Neural cell (in vitro differentiated cells): Measurements from ENCODE around the gene B4GALT4.

Source experiments
- CTCF ChIP-seq: fragments of 450-650 bp; IDR thresholded peaks from 2 replicates; pipeline ENCODE4 v1.5.1; 2014; ENCODE audit warnings: antibody characterized with exemption, mild to moderate bottlenecking, moderate library complexity; ENCODE audit not compliant: poor library complexity, severe bottlenecking
- EP300 ChIP-seq: fragments of 450-650 bp; conservative IDR thresholded peaks from 2 replicates; pipeline ENCODE4 v1.6.1; 2014; ENCODE audit warnings: antibody characterized with exemption, mild to moderate bottlenecking, moderate library complexity; ENCODE audit not compliant: poor library complexity, severe bottlenecking
- EZH2 ChIP-seq: fragments of 200-600, 300-800 bp; shearing (Covaris generic), sonication (generic); IDR thresholded peaks from 2 replicates; pipeline ENCODE4 v1.6.1; 2014; ENCODE audit warnings: antibody characterized with exemption, low read length, borderline replicate concordance, mild to moderate bottlenecking; ENCODE audit not compliant: insufficient read depth, poor library complexity, severe bottlenecking
- MXI1 ChIP-seq: fragments of 450-650 bp; conservative IDR thresholded peaks from 2 replicates; pipeline ENCODE4 v1.6.1; 2014; ENCODE audit warnings: antibody characterized with exemption, mild to moderate bottlenecking; ENCODE audit not compliant: poor library complexity, severe bottlenecking
- POLR2AphosphoS5 ChIP-seq: IDR thresholded peaks from 2 replicates; pipeline ENCODE4 v1.6.1; 2012
- RAD21 ChIP-seq: fragments of 450-650 bp; conservative IDR thresholded peaks from 2 replicates; pipeline ENCODE4 v1.6.1; 2014; ENCODE audit warnings: antibody characterized with exemption, mild to moderate bottlenecking, moderate library complexity
- REST ChIP-seq: IDR thresholded peaks from 2 replicates; pipeline ENCODE4 v1.6.1; 2012; ENCODE audit warnings: borderline replicate concordance
- SMC3 ChIP-seq: fragments of 450-650 bp; conservative IDR thresholded peaks from 2 replicates; pipeline ENCODE4 v1.6.1; 2014; ENCODE audit warnings: antibody characterized with exemption, mild to moderate bottlenecking, moderate library complexity; ENCODE audit not compliant: poor library complexity
- TAF1 ChIP-seq: IDR thresholded peaks from 2 replicates; pipeline ENCODE4 v1.6.1; 2012; ENCODE audit warnings: low read depth

- TF ChIP-seq CTCF, result no peak
- TF ChIP-seq EZH2, result no peak
- TF ChIP-seq SMC3, result no peak
- no peak for TF ChIP-seq TAF1
- no peak for TF ChIP-seq EP300
- TF ChIP-seq REST, result no peak
- no peak for TF ChIP-seq RAD21
- no peak for TF ChIP-seq POLR2AphosphoS5
- no peak for TF ChIP-seq MXI1
These were observed 46.2 kb downstream of the B4GALT4 start for GRCh38 chr3:119194237-119195150.
